ENCODE results near the gene RGS8.
A peak's percentile ranks its signal among the peaks of the same experiment; 100 is the strongest.

RGS8 gene

DNA sequence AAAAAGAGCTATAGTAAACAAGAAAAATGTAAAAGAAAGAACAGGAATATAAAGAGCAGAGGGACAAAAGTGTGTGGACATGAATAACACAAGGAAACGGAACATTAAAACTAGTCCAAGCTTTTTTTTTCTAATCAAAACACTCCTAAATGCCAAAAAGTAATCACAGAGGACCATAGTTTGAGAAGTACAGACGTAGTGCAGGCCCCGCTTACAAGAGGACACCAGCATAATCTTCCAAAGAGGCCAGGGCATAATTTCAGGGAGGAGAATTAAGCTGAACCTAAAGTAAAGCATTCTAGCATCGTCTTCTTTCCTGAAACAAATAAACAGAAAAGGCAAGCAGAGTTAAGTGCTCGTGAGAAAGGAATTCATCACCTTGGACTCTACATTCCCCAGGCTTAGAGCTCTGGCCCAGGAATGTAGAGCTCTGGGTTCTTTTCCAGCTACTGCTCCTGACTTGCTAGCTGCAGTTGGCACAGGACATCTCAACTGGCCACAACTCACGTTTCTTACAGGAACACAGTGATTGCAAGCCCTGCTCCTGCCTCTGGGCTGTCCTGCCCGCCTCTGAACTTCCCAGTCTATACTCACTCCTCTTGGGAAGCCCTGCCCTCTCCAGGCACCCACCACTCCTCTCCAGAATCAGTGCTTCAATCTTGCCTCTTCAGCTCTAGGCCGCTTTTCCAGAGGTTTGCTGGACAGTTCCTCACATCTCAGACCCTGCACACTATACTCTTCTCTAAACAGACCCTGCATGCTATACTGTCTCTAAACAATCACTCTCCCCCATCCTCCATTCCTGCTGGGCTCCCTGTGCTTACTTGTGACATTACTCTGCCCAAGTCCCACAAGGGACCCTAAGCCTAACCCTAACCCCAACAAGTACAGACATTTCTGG lies 9.8 kb downstream of the RGS8 start:
- no peak for TF ChIP-seq CTCF (IDR thresholded peaks at IDR 0.05; ENCODE audit: low read depth, low read length)
- peak in 1 of 2 donors; percentile 54 for DNase-seq (ENCODE audit: low read depth in 2 of 2)
- no peak overlapping the region for H3K4me3 ChIP-seq (replicated peaks in 1 of 2; ENCODE audit: low read depth in 2 of 2, low read length in 2 of 2)

DNA sequence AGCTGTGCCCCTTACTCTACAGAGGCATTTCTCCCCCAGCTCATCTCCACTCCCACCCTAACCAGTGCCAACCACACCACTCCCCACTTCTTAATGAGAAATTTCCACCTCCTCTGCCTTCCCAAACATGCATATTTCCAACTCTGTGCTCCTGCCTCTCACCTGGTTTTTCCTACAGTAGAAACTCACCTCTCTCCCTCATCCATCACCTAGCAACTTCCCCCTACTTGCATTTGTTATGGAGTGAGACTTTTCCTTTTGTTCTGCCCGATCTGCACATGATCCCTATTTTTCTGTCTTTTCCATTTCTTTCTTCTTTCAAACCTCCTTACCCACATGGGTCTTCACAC lies 11.9 kb downstream of the RGS8 start:
- no peak overlapping the region for H3K4me3 ChIP-seq (replicated peaks in 1 of 2; ENCODE audit: low read depth in 2 of 2, low read length in 2 of 2)
- TF ChIP-seq CTCF (IDR thresholded peaks at IDR 0.05; ENCODE audit: low read depth, low read length): no peak
- DNase-seq (ENCODE audit: low read depth in 2 of 2): no peak

GRCh38 chr1:182671750-182672486 lies 12.5 kb downstream of the RGS8 start:
- TF ChIP-seq CTCF (IDR thresholded peaks at IDR 0.05; ENCODE audit: low read depth, low read length): no peak
- DNase-seq (ENCODE audit: low read depth in 2 of 2): no peak
- no peak overlapping the region for H3K4me3 ChIP-seq (replicated peaks in 1 of 2; ENCODE audit: low read depth in 2 of 2, low read length in 2 of 2)

DNA sequence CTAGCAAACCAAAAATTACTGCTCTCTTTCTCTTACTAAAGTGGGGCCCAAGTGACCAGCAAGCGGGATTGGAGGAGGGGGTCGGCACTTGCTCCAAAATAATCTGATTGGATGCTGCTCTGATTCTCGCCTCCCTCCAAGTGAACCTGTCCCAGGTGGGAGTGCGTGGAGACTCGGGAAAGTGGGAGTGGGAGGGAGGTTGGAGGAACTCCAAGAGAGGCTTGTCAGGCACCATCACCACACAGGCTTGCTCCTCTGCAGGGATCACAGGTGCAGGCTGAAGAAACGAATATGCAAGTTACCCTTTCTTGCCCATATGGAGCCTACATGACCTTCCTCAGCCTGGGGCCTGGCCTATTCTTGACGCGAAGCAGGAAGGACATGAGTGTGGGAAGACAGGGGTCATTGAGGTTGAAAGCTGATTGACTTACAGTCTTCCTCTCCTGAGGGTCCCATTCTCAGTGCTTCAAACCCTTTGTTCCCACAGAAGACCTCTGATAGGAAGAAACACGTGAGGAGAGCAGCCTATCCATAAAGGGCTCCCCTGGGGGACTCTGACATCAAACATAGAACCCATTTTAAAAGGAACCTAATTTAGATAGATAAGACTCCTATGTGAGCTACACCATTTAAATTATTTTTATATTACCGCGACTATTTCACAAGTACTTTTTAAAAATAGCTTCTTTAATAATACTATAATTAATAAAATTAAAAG lies 14.2 kb downstream of the RGS8 start:
- TF ChIP-seq CTCF (IDR thresholded peaks at IDR 0.05; ENCODE audit: low read depth, low read length): no peak

GRCh38 chr1:182669266-182669665 lies 15.1 kb downstream of the RGS8 start:
- DNase-seq (ENCODE audit: low read depth in 2 of 2): no peak
- TF ChIP-seq CTCF (IDR thresholded peaks at IDR 0.05; ENCODE audit: low read depth, low read length): no peak
- H3K4me3 ChIP-seq (replicated peaks in 1 of 2; ENCODE audit: low read depth in 2 of 2, low read length in 2 of 2): no peak overlapping the region

More for the DNA sequence above, 14.2 kb downstream of the RGS8 start:
- H3K4me3 ChIP-seq (replicated peaks in 1 of 2; ENCODE audit: low read depth in 2 of 2, low read length in 2 of 2): no peak overlapping the region
- DNase-seq (ENCODE audit: low read depth in 2 of 2): no peak

- DNase-seq (ENCODE audit: low read depth in 2 of 2): no peak
- no peak for TF ChIP-seq CTCF (IDR thresholded peaks at IDR 0.05; ENCODE audit: low read depth, low read length)
Measured at GRCh38 chr1:182668521-182669054, 15.8 kb downstream of the RGS8 start.

More at GRCh38 chr1:182668521-182669054, 15.8 kb downstream of the RGS8 start:
- no peak overlapping the region for H3K4me3 ChIP-seq (replicated peaks in 1 of 2; ENCODE audit: low read depth in 2 of 2, low read length in 2 of 2)
